ENCODE results near the gene PADI3.

Gene PADI3

GRCh38 chr1:17258116-17258757 is 9.3 kb downstream of the PADI3 start:
- Histone ChIP-seq H3K27ac (no peak overlapping the region), H3K9me3 (ENCODE audit: low read depth, low read length) (no peaks in the 10 kb centered on the region), H3K36me3 (ENCODE audit: insufficient read depth, low read length) (no peaks in the 10 kb centered on the region), H3K9ac (ENCODE audit: insufficient read length) (no peak overlapping the region), H3K4me3 (no peak overlapping the region)
- TF ChIP-seq POLR2AphosphoS5 (IDR thresholded peaks at IDR 0.05; ENCODE audit: borderline replicate concordance, low read depth, low read length): no peak
- no peak for TF ChIP-seq FOXP2 (optimal IDR thresholded peaks at IDR 0.05; ENCODE audit: control extremely low read depth, extremely low read length, insufficient read depth)
- TF ChIP-seq EZH2 (IDR thresholded peaks at IDR 0.05): no peak
- DNase-seq (ENCODE audit: low read depth, low spot score): no peak

- Histone ChIP-seq H3K27ac (no peak overlapping the region), H3K9me3 (ENCODE audit: low read depth, low read length) (no peaks in the 10 kb centered on the region), H3K36me3 (ENCODE audit: insufficient read depth, low read length) (no peaks in the 10 kb centered on the region), H3K4me3 (no peak overlapping the region), H3K9ac (ENCODE audit: insufficient read length) (no peak overlapping the region)
- DNase-seq (ENCODE audit: low read depth, low spot score): no peak
- TF ChIP-seq POLR2AphosphoS5 (IDR thresholded peaks at IDR 0.05; ENCODE audit: borderline replicate concordance, low read depth, low read length) (no peak), EZH2 (IDR thresholded peaks at IDR 0.05) (no peak), FOXP2 (optimal IDR thresholded peaks at IDR 0.05; ENCODE audit: control extremely low read depth, extremely low read length, insufficient read depth) (no peak)
Measured at GRCh38 chr1:17258758-17259130, 9.8 kb downstream of the PADI3 start.

DNA sequence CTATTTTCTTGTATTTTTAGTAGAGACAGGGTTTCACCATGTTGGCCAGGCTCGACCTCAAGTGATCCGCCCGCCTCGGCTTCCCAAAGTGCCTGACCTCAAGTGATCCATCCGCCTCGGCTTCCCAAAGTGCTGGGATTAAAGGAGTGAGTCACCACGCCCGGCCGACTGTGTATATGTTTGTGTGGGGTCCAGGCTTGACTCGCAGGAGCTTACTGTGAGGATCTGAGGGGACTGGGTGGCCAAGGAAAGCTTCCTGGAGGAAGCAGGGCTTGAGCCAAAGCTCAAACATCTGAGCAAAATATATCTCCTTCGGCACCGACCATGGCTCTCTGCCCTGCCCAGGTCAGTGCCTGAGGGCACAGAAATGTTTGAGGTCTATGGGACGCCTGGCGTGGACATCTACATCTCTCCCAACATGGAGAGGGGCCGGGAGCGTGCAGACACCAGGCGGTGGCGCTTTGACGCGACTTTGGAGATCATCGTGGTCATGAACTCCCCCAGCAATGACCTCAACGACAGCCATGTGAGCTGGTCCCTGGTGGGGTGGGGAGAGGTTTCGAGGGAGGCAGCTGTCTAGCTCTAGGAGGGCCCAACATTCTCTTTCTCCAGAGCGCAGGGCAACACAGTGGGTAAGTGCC is 10.5 kb downstream of the PADI3 start:
- H3K36me3 ChIP-seq (ENCODE audit: insufficient read depth, low read length): no peaks in the 10 kb centered on the region
- no peak overlapping the region for H3K27ac ChIP-seq
- no peak overlapping the region for H3K9ac ChIP-seq (ENCODE audit: insufficient read length)
- no peak for TF ChIP-seq FOXP2 (optimal IDR thresholded peaks at IDR 0.05; ENCODE audit: control extremely low read depth, extremely low read length, insufficient read depth)
- no peaks in the 10 kb centered on the region for H3K9me3 ChIP-seq (ENCODE audit: low read depth, low read length)
- H3K4me3 ChIP-seq: no peak overlapping the region
- DNase-seq (ENCODE audit: low read depth, low spot score): no peak

DNA sequence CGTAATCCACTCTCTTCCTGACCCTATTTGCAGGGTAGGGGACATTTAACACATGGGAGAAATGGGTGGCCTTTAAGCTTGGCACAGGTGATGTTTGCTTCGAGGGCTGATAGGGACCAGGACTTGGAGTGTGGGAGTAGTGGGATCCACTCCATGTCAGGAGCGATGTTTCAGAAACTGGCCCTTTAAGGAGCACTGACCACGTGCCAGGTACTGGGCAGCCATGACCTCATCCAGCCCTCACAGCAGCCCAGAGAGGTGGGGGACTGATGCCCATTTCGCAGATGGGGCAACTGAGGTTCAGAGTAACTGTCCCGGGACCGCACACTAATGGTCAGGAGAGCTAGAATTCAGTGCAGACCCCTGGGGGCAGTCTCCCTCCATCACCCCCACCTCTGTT is 11.4 kb downstream of the PADI3 start:
- no peak overlapping the region for H3K9ac ChIP-seq (ENCODE audit: insufficient read length)
- TF ChIP-seq FOXP2 (optimal IDR thresholded peaks at IDR 0.05; ENCODE audit: control extremely low read depth, extremely low read length, insufficient read depth) (no peak), POLR2AphosphoS5 (IDR thresholded peaks at IDR 0.05; ENCODE audit: borderline replicate concordance, low read depth, low read length) (no peak), EZH2 (IDR thresholded peaks at IDR 0.05) (no peak)
- H3K27ac ChIP-seq: no peak overlapping the region
- H3K36me3 ChIP-seq (ENCODE audit: insufficient read depth, low read length): no peaks in the 10 kb centered on the region
- H3K9me3 ChIP-seq (ENCODE audit: low read depth, low read length): no peaks in the 10 kb centered on the region
- no peak overlapping the region for H3K4me3 ChIP-seq
- DNase-seq (ENCODE audit: low read depth, low spot score): no peak

GRCh38 chr1:17260738-17261137 is 11.8 kb downstream of the PADI3 start:
- H3K4me3 ChIP-seq: no peak overlapping the region
- DNase-seq (ENCODE audit: low read depth, low spot score): no peak
- H3K36me3 ChIP-seq (ENCODE audit: insufficient read depth, low read length): no peaks in the 10 kb centered on the region
- H3K27ac ChIP-seq: no peak overlapping the region
- TF ChIP-seq FOXP2 (optimal IDR thresholded peaks at IDR 0.05; ENCODE audit: control extremely low read depth, extremely low read length, insufficient read depth) (no peak), POLR2AphosphoS5 (IDR thresholded peaks at IDR 0.05; ENCODE audit: borderline replicate concordance, low read depth, low read length) (no peak), EZH2 (IDR thresholded peaks at IDR 0.05) (no peak)
- no peak overlapping the region for H3K9ac ChIP-seq (ENCODE audit: insufficient read length)
- H3K9me3 ChIP-seq (ENCODE audit: low read depth, low read length): no peaks in the 10 kb centered on the region

DNA sequence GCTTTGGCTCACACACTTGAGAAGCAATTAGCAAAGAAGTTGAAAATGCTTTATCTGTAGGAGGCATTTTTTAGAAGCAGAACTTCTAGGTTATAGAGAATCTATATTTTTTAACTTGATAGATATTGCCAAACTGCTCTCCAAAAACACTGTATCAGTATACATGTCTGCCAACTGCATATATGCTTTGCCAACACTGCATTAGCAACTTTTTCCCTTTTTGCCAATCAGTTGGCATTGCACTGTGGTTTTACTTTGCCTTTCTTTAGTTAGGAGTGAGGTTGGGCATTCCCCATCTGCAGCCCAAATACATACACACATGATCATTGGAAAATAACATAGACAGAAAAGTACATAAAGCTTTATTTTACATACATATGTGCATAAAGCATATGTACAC is 15.0 kb downstream of the PADI3 start:
- TF ChIP-seq POLR2AphosphoS5 (IDR thresholded peaks at IDR 0.05; ENCODE audit: borderline replicate concordance, low read depth, low read length): no peak
- no peak for TF ChIP-seq EZH2 (IDR thresholded peaks at IDR 0.05)
- no peak for TF ChIP-seq FOXP2 (optimal IDR thresholded peaks at IDR 0.05; ENCODE audit: control extremely low read depth, extremely low read length, insufficient read depth)
- Histone ChIP-seq H3K27ac (no peak overlapping the region), H3K36me3 (ENCODE audit: insufficient read depth, low read length) (no peaks in the 10 kb centered on the region), H3K4me3 (no peak overlapping the region), H3K9me3 (ENCODE audit: low read depth, low read length) (no peaks in the 10 kb centered on the region), H3K9ac (ENCODE audit: insufficient read length) (no peak overlapping the region)
- no peak for DNase-seq (ENCODE audit: low read depth, low spot score)

GRCh38 chr1:17264470-17264869 is 15.6 kb downstream of the PADI3 start:
- Histone ChIP-seq H3K4me3 (no peak overlapping the region), H3K27ac (no peak overlapping the region), H3K9ac (ENCODE audit: insufficient read length) (no peak overlapping the region), H3K36me3 (ENCODE audit: insufficient read depth, low read length) (no peaks in the 10 kb centered on the region), H3K9me3 (ENCODE audit: low read depth, low read length) (no peaks in the 10 kb centered on the region)
- no peak for DNase-seq (ENCODE audit: low read depth, low spot score)
- TF ChIP-seq EZH2 (IDR thresholded peaks at IDR 0.05) (no peak), FOXP2 (optimal IDR thresholded peaks at IDR 0.05; ENCODE audit: control extremely low read depth, extremely low read length, insufficient read depth) (no peak), POLR2AphosphoS5 (IDR thresholded peaks at IDR 0.05; ENCODE audit: borderline replicate concordance, low read depth, low read length) (no peak)

DNA sequence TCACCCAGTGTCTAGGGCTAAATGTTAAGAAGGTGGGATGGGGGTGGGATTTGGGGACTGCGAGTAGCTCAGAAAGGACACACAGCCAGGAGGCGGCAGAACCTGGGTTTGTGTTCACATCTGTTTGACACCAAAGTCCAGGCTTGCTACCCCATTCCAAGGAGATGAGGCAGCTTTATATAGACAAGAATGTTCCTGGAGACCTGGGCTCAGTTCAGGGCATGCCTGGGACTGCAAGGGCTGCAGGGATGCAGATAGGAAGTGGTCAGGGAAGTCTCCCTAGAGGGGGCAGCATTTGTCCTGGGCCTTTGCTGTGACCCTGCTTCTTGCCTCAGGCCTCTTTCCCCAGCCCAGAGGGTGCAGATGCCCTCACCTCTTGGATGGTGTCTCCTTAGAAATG is 16.3 kb downstream of the PADI3 start:
- no peak overlapping the region for H3K27ac ChIP-seq
- no peak overlapping the region for H3K9ac ChIP-seq (ENCODE audit: insufficient read length)
- no peak for TF ChIP-seq POLR2AphosphoS5 (IDR thresholded peaks at IDR 0.05; ENCODE audit: borderline replicate concordance, low read depth, low read length)
- no peak for TF ChIP-seq EZH2 (IDR thresholded peaks at IDR 0.05)
- TF ChIP-seq FOXP2 (optimal IDR thresholded peaks at IDR 0.05; ENCODE audit: control extremely low read depth, extremely low read length, insufficient read depth): no peak
- no peak for DNase-seq (ENCODE audit: low read depth, low spot score)
- H3K36me3 ChIP-seq (ENCODE audit: insufficient read depth, low read length): no peaks in the 10 kb centered on the region
- no peak overlapping the region for H3K4me3 ChIP-seq
- no peaks in the 10 kb centered on the region for H3K9me3 ChIP-seq (ENCODE audit: low read depth, low read length)

- DNase-seq (ENCODE audit: low read depth, low spot score): no peak
- no peak overlapping the region for H3K9ac ChIP-seq (ENCODE audit: insufficient read length)
- H3K36me3 ChIP-seq (ENCODE audit: insufficient read depth, low read length): no peaks in the 10 kb centered on the region
- no peaks in the 10 kb centered on the region for H3K9me3 ChIP-seq (ENCODE audit: low read depth, low read length)
- H3K4me3 ChIP-seq: no peak overlapping the region
- TF ChIP-seq FOXP2 (optimal IDR thresholded peaks at IDR 0.05; ENCODE audit: control extremely low read depth, extremely low read length, insufficient read depth) (no peak), POLR2AphosphoS5 (IDR thresholded peaks at IDR 0.05; ENCODE audit: borderline replicate concordance, low read depth, low read length) (no peak), EZH2 (IDR thresholded peaks at IDR 0.05) (no peak)
- H3K27ac ChIP-seq: no peak overlapping the region
Measured at GRCh38 chr1:17265950-17266349, 17.1 kb downstream of the PADI3 start.
